T47D (cell line): ENCODE measurements around the gene C20orf96.
"Not testable (repeated sequence)": the region's sequence is repeated elsewhere in the genome, so short reads cannot be mapped to it uniquely, and the experiment has no call there.

Experiments used
- DNase-seq, 2 experiments: peaks; one replicate each; pipeline versions ENCODE4 v3.0.0 to v3.0.0-alpha.2; 2011 to 2012; ENCODE audit warnings: low read depth in 1 of 2, low spot score in 1 of 2
- JUND ChIP-seq: IDR thresholded peaks from 2 replicates; pipeline ENCODE4 v1.6.1; 2012; ENCODE audit warnings: low read depth
- in situ Hi-C: cut with HindIII; loops from 2 replicates; pipeline ENCODE4 v1.10.0; 2016; ENCODE audit warnings: low sequenced_read_pairs, low pct_unique_long_range_greater_than_20kb

C20orf96 gene

GRCh38 chr20:235891-236290 is 54.7 kb downstream of the C20orf96 start:
- DNase-seq = peak; percentile 50 to 84
- TF ChIP-seq JUND = no peak
- in situ Hi-C loops = no loop called here

- DNase-seq = no peak
- in situ Hi-C loops = no loop called here
- TF ChIP-seq JUND = no peak
Measured at GRCh38 chr20:227439-228105, 63.0 kb downstream of the C20orf96 start.

GRCh38 chr20:226958-227357 is 63.6 kb downstream of the C20orf96 start, which contains the start of gene DEFB129:
TSS of gene DEFB129 (plus strand) at chr20:227258. CDS start at chr20:227289, 31 bp downstream.
- in situ Hi-C loops = no loop called here
- no peak for TF ChIP-seq JUND
- no peak for DNase-seq

- DNase-seq, in situ Hi-C loops: not testable (repeated sequence)
Measured at GRCh38 chr20:225879-226278, 64.7 kb downstream of the C20orf96 start.

GRCh38 chr20:221258-221830 is 69.2 kb downstream of the C20orf96 start:
- DNase-seq = no peak
- in situ Hi-C loops = no loop called here

More at GRCh38 chr20:221258-221830, 69.2 kb downstream of the C20orf96 start:
- TF ChIP-seq JUND = no peak
